NB4 (cell line): ENCODE results near the gene GDPD5.

Source experiments
- DNase-seq: peaks from one replicate; pipeline ENCODE4 v3.0.0; 2010; ENCODE audit warnings: low read depth
- H3K4me3 ChIP-seq: one replicate; pipeline ENCODE4 v1.5.1; 2011; ENCODE audit warnings: mild to moderate bottlenecking, low read depth, low read length, moderate library complexity
- CTCF ChIP-seq: IDR thresholded peaks from one replicate; pipeline ENCODE4 v1.5.1; 2012; ENCODE audit warnings: low read depth, low read length
- MAX ChIP-seq: IDR thresholded peaks from 2 replicates; pipeline ENCODE4 v1.6.1; 2011; ENCODE audit warnings: low read depth, low read length
- MYC ChIP-seq: IDR thresholded peaks from 2 replicates; pipeline ENCODE4 v1.6.1; 2011; ENCODE audit warnings: low read depth, low read length
- POLR2A ChIP-seq: IDR thresholded peaks from 2 replicates; pipeline ENCODE4 v1.6.1; 2011; ENCODE audit warnings: mild to moderate bottlenecking; ENCODE audit not compliant: insufficient read length; ENCODE audit errors: extremely low read depth

Gene GDPD5

GRCh38 chr11:75469785-75470405 is 55.8 kb downstream of the GDPD5 start:
- TF ChIP-seq POLR2A (no peak), MAX (0 out of 2 replicates have a peak, but pooled peaks have one; percentile 17)
- DNase-seq, result peak; percentile 54
- H3K4me3 ChIP-seq, result no peak overlapping the region

- peak; percentile 28 for DNase-seq
- TF ChIP-seq MAX (no peak), MYC (no peak), CTCF (no peak), POLR2A (no peak)
- H3K4me3 ChIP-seq, result no peak overlapping the region
Observed at GRCh38 chr11:75468534-75469340, 57.0 kb downstream of the GDPD5 start.

GRCh38 chr11:75467881-75468280 is 57.9 kb downstream of the GDPD5 start:
- no peak overlapping the region for H3K4me3 ChIP-seq
- DNase-seq, result no peak
- TF ChIP-seq CTCF (no peak), POLR2A (no peak), MYC (no peak), MAX (no peak)

- no peak for DNase-seq
- TF ChIP-seq POLR2A (no peak), MYC (no peak), CTCF (no peak), MAX (no peak)
- H3K4me3 ChIP-seq, result no peak overlapping the region
Observed at GRCh38 chr11:75467311-75467710, 58.4 kb downstream of the GDPD5 start.

GRCh38 chr11:75465701-75466531 is 59.8 kb downstream of the GDPD5 start:
- no peak overlapping the region for H3K4me3 ChIP-seq
- DNase-seq, result no peak
- no peak for TF ChIP-seq MYC
- TF ChIP-seq POLR2A, result no peak
- TF ChIP-seq MAX, result no peak
- TF ChIP-seq CTCF, result no peak
